Left colon (tissue), 2 donors: ENCODE results near the gene SERPINE1. TPM values are rescaled to one million over a fixed set of nuclear protein-coding genes. Genes with fewer than 3 reads are reported as not detected.

Source experiments
- ATAC-seq: fragments of 200-7000 bp; cut with Tn5 transposase; one replicate; pipeline ENCODE4 v1.9.1; 2020; ENCODE audit warnings: mild to moderate bottlenecking, moderate library complexity
- DNase-seq, 2 donors: peaks; one replicate each; pipeline ENCODE4 v3.0.0-alpha.2; 2020
- intact Hi-C, 2 donors: fragments of 100-400 bp; cut with DNase I in 1 of 2; cut with micrococcal nuclease in 1 of 2; formaldehyde crosslinking; loops; one replicate each; pipeline versions ENCODE4 v1.11.2 to v1.14.0; 2022; cut with DNase I, micrococcal nuclease
- microRNA-seq, 2 donors: library from miRNA; unstranded; fragments of <30 nt; microRNA quantifications; one replicate each; pipeline versions ENCODE4 v1.1.0 to v1.2.0, GENCODE V29; 2020
- total RNA-seq, 2 donors: library from RNA; stranded (reverse); fragmentation: NEBNext Ultra II Directional; extraction: Animal tissue kit (Norgen Biotek cat#: 25700); gene quantifications; one replicate each; pipeline ENCODE4 v1.2.1, GENCODE V29; 2021
- donor health status: DM: no; HTN: no; CAD: no.
- donor health status: DM: yes; HTN: yes; CAD: no.

Gene SERPINE1
- total RNA-seq, 2 donors from 2014 or later = 1.8 to 3.1 TPM

- intact Hi-C loops = no loop called here
- ATAC-seq = no peak
- no peak for DNase-seq
Observed at GRCh38 chr7:101174322-101174854, 47.5 kb downstream of the SERPINE1 start.

- intact Hi-C loops = no loop called here
- ATAC-seq = no peak
- no peak for DNase-seq
Observed at GRCh38 chr7:101175664-101176063, 48.8 kb downstream of the SERPINE1 start.

GRCh38 chr7:101177644-101178043 lies 50.7 kb downstream of the SERPINE1 start:
- intact Hi-C loops = no loop called here
- no peak for ATAC-seq
- DNase-seq = no peak

- no peak for ATAC-seq
- intact Hi-C loops = no loop called here
- no peak for DNase-seq
Observed at GRCh38 chr7:101179117-101179516, 52.2 kb downstream of the SERPINE1 start.

GRCh38 chr7:101179713-101180112 lies 52.8 kb downstream of the SERPINE1 start:
- intact Hi-C loops = no loop called here
- DNase-seq (no peak), ATAC-seq (no peak)

- no peak for DNase-seq
- intact Hi-C loops = no loop called here
- no peak for ATAC-seq
Observed at GRCh38 chr7:101180130-101180755, 53.3 kb downstream of the SERPINE1 start, which contains the start of gene NAT16. NAT16 (minus strand) TSS chr7:101180293; CDS start chr7:101174807, 5,486 bp downstream.

GRCh38 chr7:101185258-101185839 lies 58.4 kb downstream of the SERPINE1 start:
- ATAC-seq (peak; percentile 71), DNase-seq (no peak)
- intact Hi-C loops = no loop called here

- ATAC-seq = no peak
- intact Hi-C loops = no loop called here
- DNase-seq = no peak
Observed at GRCh38 chr7:101186194-101186593, 59.3 kb downstream of the SERPINE1 start.

GRCh38 chr7:101186844-101187428 lies 60.0 kb downstream of the SERPINE1 start:
- intact Hi-C loops = no loop called here
- ATAC-seq = no peak

More at GRCh38 chr7:101186844-101187428, 60.0 kb downstream of the SERPINE1 start:
- DNase-seq = no peak

Small RNA genes lying within 50 kb of the gene (microRNA-seq; reads per million reads assigned to microRNA genes)
- gene MIR4653 = 0 to 0.53 reads per million in 2 donors

Other genes with a start within 250 kb of the SERPINE1 start
- 1 to 10 TPM; 2.2 to 2.7 TPM for gene UFSP1, start 237.4 kb upstream of the SERPINE1 start, total RNA-seq
- 10 to 100 TPM; 18.4 to 29.2 TPM for gene ACHE, start 231.2 kb upstream of the SERPINE1 start, total RNA-seq
- 100 to 1,000 TPM; 144 to 185 TPM for gene MUC3A, start 177.6 kb upstream of the SERPINE1 start, total RNA-seq
- gene MUC12, start 157.5 kb upstream of the SERPINE1 start, total RNA-seq = 1,000 to 10,000 TPM in 1 of 2 donors, 100 to 1,000 TPM in 1; 428 to 2,027 TPM
- gene MUC17, start 107.0 kb upstream of the SERPINE1 start, total RNA-seq = 10 to 100 TPM; 12.1 to 42.2 TPM
- 10 to 100 TPM; 36.2 to 43.3 TPM for gene TRIM56, start 41.6 kb upstream of the SERPINE1 start, total RNA-seq
- gene AP1S1, start 27.4 kb downstream of the SERPINE1 start, total RNA-seq = 10 to 100 TPM; 70.5 to 84.8 TPM
- under 1 TPM; 0.40 to 0.73 TPM for gene VGF, start 38.5 kb downstream of the SERPINE1 start, total RNA-seq
- gene NAT16, start 53.2 kb downstream of the SERPINE1 start, total RNA-seq = not detected
- 10 to 100 TPM; 43.1 to 62.4 TPM for gene MOGAT3, start 73.9 kb downstream of the SERPINE1 start, total RNA-seq
- 10 to 100 TPM; 81.9 to 85.9 TPM for gene PLOD3, start 90.5 kb downstream of the SERPINE1 start, total RNA-seq
- 10 to 100 TPM; 85.3 to 92.9 TPM for gene ZNHIT1, start 91.1 kb downstream of the SERPINE1 start, total RNA-seq
- 10 to 100 TPM; 22.1 to 30.8 TPM for gene CLDN15, start 110.7 kb downstream of the SERPINE1 start, total RNA-seq
- gene FIS1, start 118.0 kb downstream of the SERPINE1 start, total RNA-seq = 100 to 1,000 TPM; 150 to 156 TPM
- 1 to 10 TPM; 6.0 to 9.1 TPM for gene IFT22, start 194.7 kb downstream of the SERPINE1 start, total RNA-seq
- gene COL26A1, start 235.8 kb downstream of the SERPINE1 start, total RNA-seq = not detected